Panc1 (cell line): ENCODE results near the gene TAS2R60.

Experiments
- TCF7L2 ChIP-seq: IDR thresholded peaks from 2 replicates; pipeline ENCODE4 v1.6.1; 2011; ENCODE audit warnings: mild to moderate bottlenecking, low read depth, low read length, inconsistent platforms
- TF ChIP-seq, protein P1 (sequence below): fragments of 450-650 bp; IDR thresholded peaks from 2 replicates; pipeline ENCODE4 v1.5.1; 2017; ENCODE audit warnings: mild to moderate bottlenecking

GRCh38 chr7:143396182-143396581, 47.1 kb upstream of the TAS2R60 start:
- TF ChIP-seq, protein P1, sequence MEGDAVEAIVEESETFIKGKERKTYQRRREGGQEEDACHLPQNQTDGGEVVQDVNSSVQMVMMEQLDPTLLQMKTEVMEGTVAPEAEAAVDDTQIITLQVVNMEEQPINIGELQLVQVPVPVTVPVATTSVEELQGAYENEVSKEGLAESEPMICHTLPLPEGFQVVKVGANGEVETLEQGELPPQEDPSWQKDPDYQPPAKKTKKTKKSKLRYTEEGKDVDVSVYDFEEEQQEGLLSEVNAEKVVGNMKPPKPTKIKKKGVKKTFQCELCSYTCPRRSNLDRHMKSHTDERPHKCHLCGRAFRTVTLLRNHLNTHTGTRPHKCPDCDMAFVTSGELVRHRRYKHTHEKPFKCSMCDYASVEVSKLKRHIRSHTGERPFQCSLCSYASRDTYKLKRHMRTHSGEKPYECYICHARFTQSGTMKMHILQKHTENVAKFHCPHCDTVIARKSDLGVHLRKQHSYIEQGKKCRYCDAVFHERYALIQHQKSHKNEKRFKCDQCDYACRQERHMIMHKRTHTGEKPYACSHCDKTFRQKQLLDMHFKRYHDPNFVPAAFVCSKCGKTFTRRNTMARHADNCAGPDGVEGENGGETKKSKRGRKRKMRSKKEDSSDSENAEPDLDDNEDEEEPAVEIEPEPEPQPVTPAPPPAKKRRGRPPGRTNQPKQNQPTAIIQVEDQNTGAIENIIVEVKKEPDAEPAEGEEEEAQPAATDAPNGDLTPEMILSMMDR, result no peak
- no peak for TF ChIP-seq TCF7L2
